Ishikawa (cell line): ENCODE data around the gene CLPSL1.

ENCODE experiments used
- CEBPB ChIP-seq: IDR thresholded peaks from 2 replicates; pipeline ENCODE4 v1.6.1; 2012
- CREB1 ChIP-seq: IDR thresholded peaks from 2 replicates; pipeline ENCODE4 v1.6.1; 2012; ENCODE audit warnings: low read depth
- EGR1 ChIP-seq: IDR thresholded peaks from 2 replicates; pipeline ENCODE4 v1.6.1; 2012
- EP300 ChIP-seq: IDR thresholded peaks from 2 replicates; pipeline ENCODE4 v1.6.1; 2012; ENCODE audit warnings: borderline replicate concordance
- FOXM1 ChIP-seq: IDR thresholded peaks from 2 replicates; pipeline ENCODE4 v1.6.1; 2012; ENCODE audit warnings: low read depth, borderline replicate concordance
- NFIC ChIP-seq: IDR thresholded peaks from 2 replicates; pipeline ENCODE4 v1.6.1; 2012
- RAD21 ChIP-seq: IDR thresholded peaks from 2 replicates; pipeline ENCODE4 v1.6.1; 2012; ENCODE audit warnings: low read depth
- TAF1 ChIP-seq: IDR thresholded peaks from 2 replicates; pipeline ENCODE4 v1.6.1; 2012; ENCODE audit warnings: low read depth, mild to moderate bottlenecking
- TCF12 ChIP-seq: IDR thresholded peaks from 2 replicates; pipeline ENCODE4 v1.6.1; 2012; ENCODE audit warnings: low read depth
- TEAD4 ChIP-seq: IDR thresholded peaks from 2 replicates; pipeline ENCODE4 v1.6.1; 2012
- YY1 ChIP-seq: IDR thresholded peaks from 2 replicates; pipeline ENCODE4 v1.6.1; 2012; ENCODE audit warnings: low read depth
- ZBTB7A ChIP-seq: IDR thresholded peaks from 2 replicates; pipeline ENCODE4 v1.6.1; 2012; ENCODE audit warnings: low read depth
- TF ChIP-seq, protein P1 (sequence below): IDR thresholded peaks from 2 replicates; pipeline ENCODE4 v1.6.1; 2012
- TF ChIP-seq, protein P2 (sequence below): IDR thresholded peaks from 2 replicates; pipeline ENCODE4 v1.6.1; 2012
- TF ChIP-seq, protein P3 (sequence below): IDR thresholded peaks from 2 replicates; pipeline ENCODE4 v1.6.1; 2012; ENCODE audit warnings: low read depth, mild to moderate bottlenecking

The CLPSL1 gene, protein sequence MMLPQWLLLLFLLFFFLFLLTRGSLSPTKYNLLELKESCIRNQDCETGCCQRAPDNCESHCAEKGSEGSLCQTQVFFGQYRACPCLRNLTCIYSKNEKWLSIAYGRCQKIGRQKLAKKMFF

DNA sequence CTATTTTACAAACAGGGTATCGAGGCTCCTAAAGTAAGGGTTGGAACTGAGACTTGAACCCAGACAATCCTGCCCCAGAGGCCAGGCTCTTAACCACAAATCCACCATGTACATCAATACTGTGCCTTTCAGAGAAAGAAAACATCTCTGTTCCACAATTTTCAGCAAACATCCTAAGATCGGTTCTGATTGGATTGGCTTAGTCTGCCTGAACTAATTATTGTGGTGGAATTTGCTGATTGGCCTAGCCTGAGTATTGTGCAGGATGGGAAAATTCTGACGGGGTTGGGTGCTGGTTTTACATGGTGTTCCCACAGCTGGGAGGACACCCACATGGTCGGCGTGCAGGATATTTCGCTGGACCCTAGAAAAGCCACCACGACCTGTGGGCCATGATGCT lies at the start of gene CLPSL1:
TSS of gene CLPSL1 (plus strand) at position 301 of the 400 bp plus-strand sequence. CDS start at position 393, 92 bp downstream.
- TF ChIP-seq TAF1 = no peak
- no peak for TF ChIP-seq TEAD4
- no peak for TF ChIP-seq YY1
- TF ChIP-seq FOXM1 = no peak
- no peak for TF ChIP-seq CREB1
- no peak for TF ChIP-seq CEBPB
- TF ChIP-seq EP300 = no peak
- no peak for TF ChIP-seq TCF12
- no peak for TF ChIP-seq EGR1
- TF ChIP-seq, protein P1, sequence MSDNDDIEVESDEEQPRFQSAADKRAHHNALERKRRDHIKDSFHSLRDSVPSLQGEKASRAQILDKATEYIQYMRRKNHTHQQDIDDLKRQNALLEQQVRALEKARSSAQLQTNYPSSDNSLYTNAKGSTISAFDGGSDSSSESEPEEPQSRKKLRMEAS = no peak
- no peak for TF ChIP-seq RAD21
- no peak for TF ChIP-seq NFIC
- TF ChIP-seq, protein P2, sequence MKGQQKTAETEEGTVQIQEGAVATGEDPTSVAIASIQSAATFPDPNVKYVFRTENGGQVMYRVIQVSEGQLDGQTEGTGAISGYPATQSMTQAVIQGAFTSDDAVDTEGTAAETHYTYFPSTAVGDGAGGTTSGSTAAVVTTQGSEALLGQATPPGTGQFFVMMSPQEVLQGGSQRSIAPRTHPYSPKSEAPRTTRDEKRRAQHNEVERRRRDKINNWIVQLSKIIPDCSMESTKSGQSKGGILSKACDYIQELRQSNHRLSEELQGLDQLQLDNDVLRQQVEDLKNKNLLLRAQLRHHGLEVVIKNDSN = no peak
- TF ChIP-seq ZBTB7A = no peak
- TF ChIP-seq, protein P3, sequence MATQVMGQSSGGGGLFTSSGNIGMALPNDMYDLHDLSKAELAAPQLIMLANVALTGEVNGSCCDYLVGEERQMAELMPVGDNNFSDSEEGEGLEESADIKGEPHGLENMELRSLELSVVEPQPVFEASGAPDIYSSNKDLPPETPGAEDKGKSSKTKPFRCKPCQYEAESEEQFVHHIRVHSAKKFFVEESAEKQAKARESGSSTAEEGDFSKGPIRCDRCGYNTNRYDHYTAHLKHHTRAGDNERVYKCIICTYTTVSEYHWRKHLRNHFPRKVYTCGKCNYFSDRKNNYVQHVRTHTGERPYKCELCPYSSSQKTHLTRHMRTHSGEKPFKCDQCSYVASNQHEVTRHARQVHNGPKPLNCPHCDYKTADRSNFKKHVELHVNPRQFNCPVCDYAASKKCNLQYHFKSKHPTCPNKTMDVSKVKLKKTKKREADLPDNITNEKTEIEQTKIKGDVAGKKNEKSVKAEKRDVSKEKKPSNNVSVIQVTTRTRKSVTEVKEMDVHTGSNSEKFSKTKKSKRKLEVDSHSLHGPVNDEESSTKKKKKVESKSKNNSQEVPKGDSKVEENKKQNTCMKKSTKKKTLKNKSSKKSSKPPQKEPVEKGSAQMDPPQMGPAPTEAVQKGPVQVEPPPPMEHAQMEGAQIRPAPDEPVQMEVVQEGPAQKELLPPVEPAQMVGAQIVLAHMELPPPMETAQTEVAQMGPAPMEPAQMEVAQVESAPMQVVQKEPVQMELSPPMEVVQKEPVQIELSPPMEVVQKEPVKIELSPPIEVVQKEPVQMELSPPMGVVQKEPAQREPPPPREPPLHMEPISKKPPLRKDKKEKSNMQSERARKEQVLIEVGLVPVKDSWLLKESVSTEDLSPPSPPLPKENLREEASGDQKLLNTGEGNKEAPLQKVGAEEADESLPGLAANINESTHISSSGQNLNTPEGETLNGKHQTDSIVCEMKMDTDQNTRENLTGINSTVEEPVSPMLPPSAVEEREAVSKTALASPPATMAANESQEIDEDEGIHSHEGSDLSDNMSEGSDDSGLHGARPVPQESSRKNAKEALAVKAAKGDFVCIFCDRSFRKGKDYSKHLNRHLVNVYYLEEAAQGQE = no peak

DNA sequence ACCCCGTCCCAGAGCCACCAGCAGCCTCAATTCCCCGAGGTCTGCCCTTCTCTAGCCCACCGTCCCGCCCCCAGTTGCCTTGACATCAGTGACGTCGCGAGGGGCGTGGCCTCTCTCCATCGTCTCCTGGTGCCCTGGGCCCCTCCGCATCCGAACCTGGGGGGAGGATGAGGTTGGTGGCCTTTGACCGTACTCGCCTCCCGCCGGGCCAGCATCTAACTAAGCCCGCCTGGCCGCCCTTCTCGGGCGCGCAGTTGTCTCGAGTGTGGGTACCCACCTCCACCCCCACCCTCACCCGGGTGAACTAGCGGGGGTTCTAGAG lies 49.4 kb upstream of the CLPSL1 start:
- TF ChIP-seq, protein P2 = no peak
- no peak for TF ChIP-seq CREB1
- TF ChIP-seq EP300 = no peak
- no peak for TF ChIP-seq TCF12
- TF ChIP-seq YY1 = no peak
- TF ChIP-seq RAD21 = no peak
- TF ChIP-seq NFIC = no peak
- TF ChIP-seq ZBTB7A = no peak
- TF ChIP-seq TEAD4 = no peak
- TF ChIP-seq FOXM1 = no peak
- no peak for TF ChIP-seq TAF1
- TF ChIP-seq, protein P1 = no peak; the same call in 1 of the 2 replicates
- TF ChIP-seq CEBPB = no peak
- TF ChIP-seq EGR1 = no peak
- TF ChIP-seq, protein P3 = no peak

DNA sequence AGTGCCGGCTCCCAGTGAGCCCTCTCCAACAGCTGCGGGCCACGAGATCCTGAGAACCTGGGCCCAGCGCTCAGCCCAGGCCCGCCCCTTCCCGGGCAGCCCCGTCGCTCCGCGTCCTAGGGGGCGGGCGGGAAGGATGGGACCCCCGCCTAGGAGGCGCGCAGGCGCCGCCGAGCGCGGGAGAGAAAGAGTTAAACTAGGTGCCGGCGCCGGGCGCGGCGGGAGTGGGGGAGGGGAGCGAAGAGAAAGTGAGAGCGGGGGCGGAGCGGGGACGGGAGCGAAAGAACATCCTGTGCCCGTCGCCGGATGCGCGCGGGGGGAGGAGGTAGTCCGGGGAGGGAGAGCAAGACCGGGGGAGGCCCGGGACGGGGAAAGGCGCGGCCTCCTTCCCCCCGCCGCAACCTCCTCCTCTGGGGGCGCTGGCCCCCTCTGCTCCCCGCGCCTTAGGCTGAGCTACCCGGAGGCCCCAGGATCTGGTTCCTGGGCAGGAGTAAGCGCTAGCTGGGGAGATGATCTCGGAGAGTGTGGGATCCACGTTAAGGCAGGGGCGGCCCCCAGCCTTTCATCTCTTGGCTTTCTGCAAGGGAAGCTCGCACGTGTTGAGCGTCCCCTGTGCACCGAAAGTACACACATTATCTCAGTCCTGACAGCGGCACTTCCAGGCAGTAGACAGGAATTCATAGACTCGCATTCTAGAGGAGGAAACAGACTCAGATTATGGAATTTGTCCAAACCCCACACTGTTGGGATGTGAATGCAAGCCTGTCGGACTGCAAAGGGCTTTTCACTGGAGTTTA lies 48.9 kb upstream of the CLPSL1 start:
- TF ChIP-seq TAF1 (peak; percentile 27; the same call in 1 of the 2 replicates), YY1 (no peak), ZBTB7A (peak; percentile 96; the same call in 1 of the 2 replicates), TCF12 (peak; percentile 58; the same call in 1 of the 2 replicates), EGR1 (peak; percentile 94), EP300 (no peak)
- TF ChIP-seq, protein P3 = no peak
- TF ChIP-seq, protein P2 = no peak

DNA sequence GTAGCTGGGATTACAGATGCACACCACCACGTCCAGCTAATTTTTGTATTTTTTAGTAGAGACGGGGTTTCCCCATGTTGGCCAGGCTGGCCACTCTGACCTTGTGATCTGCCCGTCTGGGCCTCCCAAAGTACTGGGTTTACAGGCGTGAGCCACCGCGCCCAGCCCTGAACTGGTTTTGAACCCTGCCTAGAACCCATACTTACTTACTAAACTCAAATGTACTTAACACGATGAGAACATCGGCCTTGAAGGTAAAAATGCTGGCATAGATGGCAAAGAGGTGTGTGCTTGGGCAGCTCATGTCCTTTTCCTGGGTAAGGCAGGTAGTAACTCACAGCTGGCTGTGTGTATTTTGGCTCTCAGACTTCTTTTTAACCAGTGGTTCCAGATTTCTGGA lies 47.2 kb upstream of the CLPSL1 start:
- TF ChIP-seq TCF12 = no peak
- no peak for TF ChIP-seq CREB1
- no peak for TF ChIP-seq FOXM1
- no peak for TF ChIP-seq ZBTB7A
- no peak for TF ChIP-seq RAD21
